ENCODE results near the gene BMP3.

- TF ChIP-seq, protein P1, sequence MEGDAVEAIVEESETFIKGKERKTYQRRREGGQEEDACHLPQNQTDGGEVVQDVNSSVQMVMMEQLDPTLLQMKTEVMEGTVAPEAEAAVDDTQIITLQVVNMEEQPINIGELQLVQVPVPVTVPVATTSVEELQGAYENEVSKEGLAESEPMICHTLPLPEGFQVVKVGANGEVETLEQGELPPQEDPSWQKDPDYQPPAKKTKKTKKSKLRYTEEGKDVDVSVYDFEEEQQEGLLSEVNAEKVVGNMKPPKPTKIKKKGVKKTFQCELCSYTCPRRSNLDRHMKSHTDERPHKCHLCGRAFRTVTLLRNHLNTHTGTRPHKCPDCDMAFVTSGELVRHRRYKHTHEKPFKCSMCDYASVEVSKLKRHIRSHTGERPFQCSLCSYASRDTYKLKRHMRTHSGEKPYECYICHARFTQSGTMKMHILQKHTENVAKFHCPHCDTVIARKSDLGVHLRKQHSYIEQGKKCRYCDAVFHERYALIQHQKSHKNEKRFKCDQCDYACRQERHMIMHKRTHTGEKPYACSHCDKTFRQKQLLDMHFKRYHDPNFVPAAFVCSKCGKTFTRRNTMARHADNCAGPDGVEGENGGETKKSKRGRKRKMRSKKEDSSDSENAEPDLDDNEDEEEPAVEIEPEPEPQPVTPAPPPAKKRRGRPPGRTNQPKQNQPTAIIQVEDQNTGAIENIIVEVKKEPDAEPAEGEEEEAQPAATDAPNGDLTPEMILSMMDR (IDR thresholded peaks at IDR 0.05; ENCODE audit: insufficient read depth, low read length): no peak
- no peak for TF ChIP-seq REST (IDR thresholded peaks at IDR 0.05; ENCODE audit: insufficient replicate concordance, low read depth)
These were observed 19.4 kb downstream of the BMP3 start for GRCh38 chr4:81049907-81050306.

All from HL-60 (cell line).